HepG2 (cell line): ENCODE measurements around the gene ZNF343. TPM values are rescaled to one million over a fixed set of nuclear protein-coding genes. Genes with fewer than 3 reads are reported as not detected.

ENCODE experiments used
- HOXA9 ChIP-seq: sonication (generic); formaldehyde crosslinking; IDR thresholded peaks from 2 replicates; pipeline ENCODE4 v1.8.1; 2022; ENCODE audit warnings: missing genetic modification reagents, mild to moderate bottlenecking, moderate library complexity, borderline replicate concordance
- MBD4 ChIP-seq: IDR thresholded peaks from 2 replicates; pipeline ENCODE4 v1.6.1; 2012; ENCODE audit warnings: low read length, inconsistent platforms, borderline replicate concordance
- NFE2 ChIP-seq: sonication (generic); formaldehyde crosslinking; IDR thresholded peaks from 2 replicates; pipeline ENCODE4 v1.4.0; 2020; ENCODE audit warnings: missing genetic modification reagents
- NFE2L2 ChIP-seq: fragments of 150-350 bp; IDR thresholded peaks from 2 replicates; pipeline ENCODE4 v1.6.1; 2014; ENCODE audit warnings: low read length
- PITX1 ChIP-seq: sonication (generic); formaldehyde crosslinking; IDR thresholded peaks from 2 replicates; pipeline ENCODE4 v1.5.1; 2020; ENCODE audit warnings: mild to moderate bottlenecking, missing genetic modification reagents
- SMAD1 ChIP-seq: sonication (generic); formaldehyde crosslinking; IDR thresholded peaks from 2 replicates; pipeline ENCODE4 v1.4.0; 2020; ENCODE audit warnings: missing genetic modification reagents, low read depth, mild to moderate bottlenecking, borderline replicate concordance
- TRIM24 ChIP-seq: sonication (generic); formaldehyde crosslinking; IDR thresholded peaks from 2 replicates; pipeline ENCODE4 v1.8.0; 2022; ENCODE audit warnings: mild to moderate bottlenecking, missing genetic modification reagents
- ZIK1 ChIP-seq: sonication (generic); formaldehyde crosslinking; IDR thresholded peaks from 2 replicates; pipeline ENCODE4 v1.5.0; 2020; ENCODE audit warnings: mild to moderate bottlenecking, low read depth, missing genetic modification reagents, borderline replicate concordance
- ZNF251 ChIP-seq: sonication (generic); formaldehyde crosslinking; IDR thresholded peaks from 2 replicates; pipeline ENCODE4 v1.9.0; 2021; ENCODE audit warnings: mild to moderate bottlenecking, missing genetic modification reagents
- ZNF33A ChIP-seq: sonication (generic); formaldehyde crosslinking; IDR thresholded peaks from 2 replicates; pipeline ENCODE4 v1.5.1; 2020; ENCODE audit warnings: missing genetic modification reagents, mild to moderate bottlenecking, moderate library complexity, borderline replicate concordance
- ZNF720 ChIP-seq: sonication (generic); formaldehyde crosslinking; IDR thresholded peaks from 2 replicates; pipeline ENCODE4 v1.4.0; 2020; ENCODE audit warnings: missing genetic modification reagents
- polyA plus RNA-seq, 8 experiments: library from polyadenylated mRNA; depleted of rRNA in 3 of 8; stranded (reverse) in 7 of 8; unstranded in 1 of 8; fragments of >200 nt; fragmentation: Illumina TruSeq in 4 of 8; extraction: Trizol in 4 of 8; gene quantifications; 2 replicates each; pipeline versions ENCODE4 v1.2.1 to v1.2.3, GENCODE V29; 2011 to 2016; ENCODE audit warnings: low read depth in 4 of 8, missing spikeins in 1 of 8, mixed read lengths in 1 of 8; ENCODE audit not compliant: insufficient read depth in 1 of 8
- total RNA-seq, 5 experiments: library from RNA; depleted of rRNA; stranded (reverse); fragments of >200 nt; fragmentation: Illumina TruSeq; extraction: Trizol; gene quantifications; 2 replicates each; pipeline ENCODE4 v1.2.3, GENCODE V29; 2016; ENCODE audit warnings: low read depth in 1 of 5
- TF ChIP-seq, protein P1 (sequence below): sonication (generic); formaldehyde crosslinking; IDR thresholded peaks from 2 replicates; pipeline ENCODE4 v1.4.0; 2020; ENCODE audit warnings: missing genetic modification reagents, borderline replicate concordance
- TF ChIP-seq, protein P2 (sequence below): sonication (generic); formaldehyde crosslinking; IDR thresholded peaks from 2 replicates; pipeline ENCODE4 v1.5.0; 2020; ENCODE audit warnings: missing genetic modification reagents
- TF ChIP-seq, protein P3 (sequence below): sonication (generic); formaldehyde crosslinking; IDR thresholded peaks from 2 replicates; pipeline ENCODE4 v1.4.0; 2020; ENCODE audit warnings: missing genetic modification reagents, borderline replicate concordance
- TF ChIP-seq, protein P4 (sequence below): IDR thresholded peaks from 2 replicates; pipeline ENCODE4 v1.6.1; 2016; ENCODE audit warnings: low read depth
- TF ChIP-seq, protein P5 (sequence below): sonication (generic); IDR thresholded peaks from 2 replicates; pipeline ENCODE4 v1.6.1; 2016; ENCODE audit warnings: low read depth, borderline replicate concordance

The ZNF343 gene
- total and polyA plus RNA-seq, 2 of the 13 experiments (the other 11 are each of a cell fraction or from before 2014, with no cell fraction given): 16.4 to 22.1 TPM

DNA sequence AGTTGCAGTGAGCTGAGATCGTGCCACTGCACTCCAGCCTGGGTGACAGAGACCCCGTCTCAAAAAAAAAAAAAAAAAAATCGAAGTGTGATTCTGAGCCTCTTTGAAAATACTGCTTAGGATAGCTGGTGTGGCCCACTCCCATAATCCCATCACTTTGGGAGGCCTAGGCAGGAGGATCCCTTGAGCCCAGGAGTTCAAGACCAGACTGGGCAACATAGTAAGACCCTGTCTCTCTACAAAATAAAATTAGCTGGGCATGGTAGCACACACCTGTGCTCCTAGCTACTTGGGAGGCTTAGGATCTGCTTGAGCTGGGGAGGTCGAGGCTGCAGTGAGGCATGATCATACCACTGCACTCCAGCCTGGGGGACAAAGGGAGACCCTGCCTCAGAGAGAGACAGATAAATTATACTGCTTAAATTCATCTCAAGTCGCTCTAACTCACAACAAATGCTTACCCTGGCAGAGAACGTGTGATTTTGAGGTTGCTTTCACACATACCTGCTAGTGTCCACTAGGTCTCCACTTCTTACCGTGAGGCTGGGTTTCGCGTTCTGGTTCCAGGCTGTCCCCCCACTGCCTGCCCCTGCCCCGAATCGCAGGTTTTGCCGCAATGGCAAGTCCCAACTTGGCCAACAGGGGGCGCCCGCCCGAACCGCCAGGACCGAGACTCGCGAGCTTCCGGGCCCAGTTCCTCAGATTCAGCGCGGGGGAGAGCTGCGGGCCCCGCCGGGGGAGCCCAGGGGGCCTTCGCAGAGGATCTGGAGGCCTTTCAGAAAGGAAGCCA, 15.4 kb upstream of the ZNF343 start (continued):
- TF ChIP-seq, protein P1, sequence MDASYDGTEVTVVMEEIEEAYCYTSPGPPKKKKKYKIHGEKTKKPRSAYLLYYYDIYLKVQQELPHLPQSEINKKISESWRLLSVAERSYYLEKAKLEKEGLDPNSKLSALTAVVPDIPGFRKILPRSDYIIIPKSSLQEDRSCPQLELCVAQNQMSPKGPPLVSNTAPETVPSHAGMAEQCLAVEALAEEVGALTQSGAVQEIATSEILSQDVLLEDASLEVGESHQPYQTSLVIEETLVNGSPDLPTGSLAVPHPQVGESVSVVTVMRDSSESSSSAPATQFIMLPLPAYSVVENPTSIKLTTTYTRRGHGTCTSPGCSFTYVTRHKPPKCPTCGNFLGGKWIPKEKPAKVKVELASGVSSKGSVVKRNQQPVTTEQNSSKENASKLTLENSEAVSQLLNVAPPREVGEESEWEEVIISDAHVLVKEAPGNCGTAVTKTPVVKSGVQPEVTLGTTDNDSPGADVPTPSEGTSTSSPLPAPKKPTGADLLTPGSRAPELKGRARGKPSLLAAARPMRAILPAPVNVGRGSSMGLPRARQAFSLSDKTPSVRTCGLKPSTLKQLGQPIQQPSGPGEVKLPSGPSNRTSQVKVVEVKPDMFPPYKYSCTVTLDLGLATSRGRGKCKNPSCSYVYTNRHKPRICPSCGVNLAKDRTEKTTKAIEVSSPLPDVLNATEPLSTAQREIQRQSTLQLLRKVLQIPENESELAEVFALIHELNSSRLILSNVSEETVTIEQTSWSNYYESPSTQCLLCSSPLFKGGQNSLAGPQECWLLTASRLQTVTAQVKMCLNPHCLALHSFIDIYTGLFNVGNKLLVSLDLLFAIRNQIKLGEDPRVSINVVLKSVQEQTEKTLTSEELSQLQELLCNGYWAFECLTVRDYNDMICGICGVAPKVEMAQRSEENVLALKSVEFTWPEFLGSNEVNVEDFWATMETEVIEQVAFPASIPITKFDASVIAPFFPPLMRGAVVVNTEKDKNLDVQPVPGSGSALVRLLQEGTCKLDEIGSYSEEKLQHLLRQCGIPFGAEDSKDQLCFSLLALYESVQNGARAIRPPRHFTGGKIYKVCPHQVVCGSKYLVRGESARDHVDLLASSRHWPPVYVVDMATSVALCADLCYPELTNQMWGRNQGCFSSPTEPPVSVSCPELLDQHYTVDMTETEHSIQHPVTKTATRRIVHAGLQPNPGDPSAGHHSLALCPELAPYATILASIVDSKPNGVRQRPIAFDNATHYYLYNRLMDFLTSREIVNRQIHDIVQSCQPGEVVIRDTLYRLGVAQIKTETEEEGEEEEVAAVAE (CRISPR knock-in tag): no peak; the same call in 1 of the 2 replicates
- TF ChIP-seq ZIK1 (CRISPR knock-in tag): peak; percentile 66; the same call in 1 of the 2 replicates
- TF ChIP-seq PITX1 (CRISPR knock-in tag): peak; percentile 65; the same call in 1 of the 2 replicates
- TF ChIP-seq MBD4: no peak
- TF ChIP-seq ZNF33A (CRISPR knock-in tag): no peak
- TF ChIP-seq, protein P2, sequence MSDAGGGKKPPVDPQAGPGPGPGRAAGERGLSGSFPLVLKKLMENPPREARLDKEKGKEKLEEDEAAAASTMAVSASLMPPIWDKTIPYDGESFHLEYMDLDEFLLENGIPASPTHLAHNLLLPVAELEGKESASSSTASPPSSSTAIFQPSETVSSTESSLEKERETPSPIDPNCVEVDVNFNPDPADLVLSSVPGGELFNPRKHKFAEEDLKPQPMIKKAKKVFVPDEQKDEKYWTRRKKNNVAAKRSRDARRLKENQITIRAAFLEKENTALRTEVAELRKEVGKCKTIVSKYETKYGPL (CRISPR knock-in tag): no peak
- peak; percentile 94; the same call in 1 of the 2 replicates for TF ChIP-seq ZNF251 (CRISPR knock-in tag)
- TF ChIP-seq, protein P3, sequence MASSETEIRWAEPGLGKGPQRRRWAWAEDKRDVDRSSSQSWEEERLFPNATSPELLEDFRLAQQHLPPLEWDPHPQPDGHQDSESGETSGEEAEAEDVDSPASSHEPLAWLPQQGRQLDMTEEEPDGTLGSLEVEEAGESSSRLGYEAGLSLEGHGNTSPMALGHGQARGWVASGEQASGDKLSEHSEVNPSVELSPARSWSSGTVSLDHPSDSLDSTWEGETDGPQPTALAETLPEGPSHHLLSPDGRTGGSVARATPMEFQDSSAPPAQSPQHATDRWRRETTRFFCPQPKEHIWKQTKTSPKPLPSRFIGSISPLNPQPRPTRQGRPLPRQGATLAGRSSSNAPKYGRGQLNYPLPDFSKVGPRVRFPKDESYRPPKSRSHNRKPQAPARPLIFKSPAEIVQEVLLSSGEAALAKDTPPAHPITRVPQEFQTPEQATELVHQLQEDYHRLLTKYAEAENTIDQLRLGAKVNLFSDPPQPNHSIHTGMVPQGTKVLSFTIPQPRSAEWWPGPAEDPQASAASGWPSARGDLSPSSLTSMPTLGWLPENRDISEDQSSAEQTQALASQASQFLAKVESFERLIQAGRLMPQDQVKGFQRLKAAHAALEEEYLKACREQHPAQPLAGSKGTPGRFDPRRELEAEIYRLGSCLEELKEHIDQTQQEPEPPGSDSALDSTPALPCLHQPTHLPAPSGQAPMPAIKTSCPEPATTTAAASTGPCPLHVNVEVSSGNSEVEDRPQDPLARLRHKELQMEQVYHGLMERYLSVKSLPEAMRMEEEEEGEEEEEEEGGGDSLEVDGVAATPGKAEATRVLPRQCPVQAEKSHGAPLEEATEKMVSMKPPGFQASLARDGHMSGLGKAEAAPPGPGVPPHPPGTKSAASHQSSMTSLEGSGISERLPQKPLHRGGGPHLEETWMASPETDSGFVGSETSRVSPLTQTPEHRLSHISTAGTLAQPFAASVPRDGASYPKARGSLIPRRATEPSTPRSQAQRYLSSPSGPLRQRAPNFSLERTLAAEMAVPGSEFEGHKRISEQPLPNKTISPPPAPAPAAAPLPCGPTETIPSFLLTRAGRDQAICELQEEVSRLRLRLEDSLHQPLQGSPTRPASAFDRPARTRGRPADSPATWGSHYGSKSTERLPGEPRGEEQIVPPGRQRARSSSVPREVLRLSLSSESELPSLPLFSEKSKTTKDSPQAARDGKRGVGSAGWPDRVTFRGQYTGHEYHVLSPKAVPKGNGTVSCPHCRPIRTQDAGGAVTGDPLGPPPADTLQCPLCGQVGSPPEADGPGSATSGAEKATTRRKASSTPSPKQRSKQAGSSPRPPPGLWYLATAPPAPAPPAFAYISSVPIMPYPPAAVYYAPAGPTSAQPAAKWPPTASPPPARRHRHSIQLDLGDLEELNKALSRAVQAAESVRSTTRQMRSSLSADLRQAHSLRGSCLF (CRISPR knock-in tag): no peak
- TF ChIP-seq NFE2 (CRISPR knock-in tag): no peak
- TF ChIP-seq, protein P4, sequence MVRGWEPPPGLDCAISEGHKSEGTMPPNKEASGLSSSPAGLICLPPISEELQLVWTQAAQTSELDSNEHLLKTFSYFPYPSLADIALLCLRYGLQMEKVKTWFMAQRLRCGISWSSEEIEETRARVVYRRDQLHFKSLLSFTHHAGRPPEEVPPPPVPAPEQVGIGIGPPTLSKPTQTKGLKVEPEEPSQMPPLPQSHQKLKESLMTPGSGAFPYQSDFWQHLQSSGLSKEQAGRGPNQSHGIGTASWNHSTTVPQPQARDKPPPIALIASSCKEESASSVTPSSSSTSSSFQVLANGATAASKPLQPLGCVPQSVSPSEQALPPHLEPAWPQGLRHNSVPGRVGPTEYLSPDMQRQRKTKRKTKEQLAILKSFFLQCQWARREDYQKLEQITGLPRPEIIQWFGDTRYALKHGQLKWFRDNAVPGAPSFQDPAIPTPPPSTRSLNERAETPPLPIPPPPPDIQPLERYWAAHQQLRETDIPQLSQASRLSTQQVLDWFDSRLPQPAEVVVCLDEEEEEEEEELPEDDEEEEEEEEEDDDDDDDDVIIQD (CRISPR knock-in tag): no peak; the same call in 1 of the 2 replicates
- TF ChIP-seq SMAD1: no peak; the same call in 1 of the 2 replicates
- no peak for TF ChIP-seq ZNF720
- TF ChIP-seq TRIM24 (CRISPR knock-in tag): no peak
- no peak for TF ChIP-seq HOXA9 (CRISPR knock-in tag)
- no peak for TF ChIP-seq NFE2L2
- TF ChIP-seq, protein P5, sequence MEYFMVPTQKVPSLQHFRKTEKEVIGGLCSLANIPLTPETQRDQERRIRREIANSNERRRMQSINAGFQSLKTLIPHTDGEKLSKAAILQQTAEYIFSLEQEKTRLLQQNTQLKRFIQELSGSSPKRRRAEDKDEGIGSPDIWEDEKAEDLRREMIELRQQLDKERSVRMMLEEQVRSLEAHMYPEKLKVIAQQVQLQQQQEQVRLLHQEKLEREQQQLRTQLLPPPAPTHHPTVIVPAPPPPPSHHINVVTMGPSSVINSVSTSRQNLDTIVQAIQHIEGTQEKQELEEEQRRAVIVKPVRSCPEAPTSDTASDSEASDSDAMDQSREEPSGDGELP: no peak
